Subcutaneous adipose tissue (tissue), 4 donors: ENCODE results near the gene ARAP2. TPM values are rescaled to one million over a fixed set of nuclear protein-coding genes. Genes with fewer than 3 reads are reported as not detected.

ENCODE experiments used
- CTCF ChIP-seq: fragments of 450-650 bp; IDR thresholded peaks from one replicate; pipeline ENCODE4 v1.5.1; 2016; ENCODE audit warnings: low read depth, mild to moderate bottlenecking, control low read depth, antibody characterized with exemption, moderate library complexity
- total RNA-seq, 4 donors: library from RNA; depleted of rRNA; stranded (reverse); fragments of >200 nt; gene quantifications; one replicate each; pipeline ENCODE4 v1.1.0, GENCODE V29; 2016

Gene ARAP2
- total RNA-seq, 4 donors from 2014 or later = 23.6 to 60.8 (median 34.4) TPM

- no peak for TF ChIP-seq CTCF
Measured at GRCh38 chr4:36283912-36284465, 39.7 kb upstream of the ARAP2 start.

GRCh38 chr4:36282503-36283030 is 38.3 kb upstream of the ARAP2 start:
- no peak for TF ChIP-seq CTCF

GRCh38 chr4:36281384-36282106 is 37.2 kb upstream of the ARAP2 start, which contains the start of gene DTHD1:
Gene DTHD1 (plus strand): TSS chr4:36281616. CDS start chr4:36281759, 143 bp downstream.
- no peak for TF ChIP-seq CTCF

DNA sequence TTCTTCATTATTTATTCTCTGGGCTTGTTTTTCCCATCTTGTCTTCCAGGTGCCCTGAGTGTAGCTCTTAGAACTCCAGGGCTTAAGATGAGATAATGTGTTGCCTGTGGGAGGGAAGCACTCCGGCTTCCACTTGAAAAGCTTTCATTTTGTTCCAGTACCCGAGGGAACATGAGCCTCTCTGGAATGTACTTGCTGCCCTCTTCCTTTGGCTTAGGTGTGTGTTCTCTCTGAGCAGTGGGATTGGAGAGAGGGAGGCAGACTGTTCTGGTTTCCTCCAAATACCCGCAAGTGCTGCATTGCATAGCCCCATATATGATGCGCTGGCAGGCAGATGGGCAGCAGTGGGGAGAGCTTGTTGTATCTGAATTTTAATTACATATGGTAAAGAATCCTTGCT is 36.2 kb upstream of the ARAP2 start:
- TF ChIP-seq CTCF = no peak

- TF ChIP-seq CTCF = no peak
Measured at GRCh38 chr4:36278789-36279188, 34.5 kb upstream of the ARAP2 start.

DNA sequence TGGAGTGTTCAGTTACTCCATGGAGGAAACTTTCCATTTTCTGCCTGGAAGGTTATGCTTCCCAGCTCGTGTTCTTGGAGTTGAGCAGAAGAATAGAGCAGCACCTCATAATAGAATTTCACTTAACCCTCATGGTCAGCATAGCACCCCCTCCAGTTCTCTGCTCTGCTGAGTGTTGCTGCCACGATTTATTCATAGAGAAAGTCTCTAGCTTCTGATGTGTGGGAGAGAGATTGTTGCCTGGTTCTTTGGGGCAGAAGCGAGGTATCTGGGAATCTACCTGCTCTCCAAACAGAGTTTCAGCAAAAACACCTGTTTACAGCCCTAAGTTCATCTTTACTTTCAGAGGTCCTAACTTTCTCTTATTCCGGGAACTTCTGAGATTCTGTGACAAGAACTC is 33.2 kb upstream of the ARAP2 start:
- TF ChIP-seq CTCF = no peak

- no peak for TF ChIP-seq CTCF
Measured at GRCh38 chr4:36274158-36274557, 29.8 kb upstream of the ARAP2 start.
